ENCODE data around the gene ARL2.

Gene ARL2

DNA sequence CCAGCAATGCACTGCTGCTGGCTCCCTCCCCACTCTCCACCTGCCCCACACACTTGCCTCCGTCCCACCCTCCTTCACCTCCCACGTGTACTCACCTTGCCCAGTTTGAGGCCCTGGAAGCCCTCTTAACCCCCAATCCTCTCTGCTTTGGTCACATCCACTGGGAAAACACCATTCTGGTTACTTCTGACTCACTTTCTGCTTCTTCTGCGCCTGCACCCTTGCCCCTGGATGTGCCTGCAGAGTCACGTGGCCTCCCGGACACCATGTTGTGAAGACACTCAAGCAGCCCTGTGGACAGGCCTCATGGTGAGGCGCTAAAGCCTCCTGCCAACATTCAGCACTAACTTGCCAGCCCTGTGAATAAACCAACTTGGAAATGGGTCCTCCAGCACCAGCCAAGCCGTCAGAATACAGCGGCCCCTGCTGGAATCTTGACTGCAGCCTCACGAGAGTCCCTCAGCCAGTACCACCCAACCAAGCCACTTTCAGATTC lies 47.0 kb downstream of the ARL2 start:
- H3K4me3 ChIP-seq (ENCODE audit: low read length) = no peak overlapping the region
- peak; percentile 26 for DNase-seq (ENCODE audit: low read depth)
- TF ChIP-seq, protein P1, sequence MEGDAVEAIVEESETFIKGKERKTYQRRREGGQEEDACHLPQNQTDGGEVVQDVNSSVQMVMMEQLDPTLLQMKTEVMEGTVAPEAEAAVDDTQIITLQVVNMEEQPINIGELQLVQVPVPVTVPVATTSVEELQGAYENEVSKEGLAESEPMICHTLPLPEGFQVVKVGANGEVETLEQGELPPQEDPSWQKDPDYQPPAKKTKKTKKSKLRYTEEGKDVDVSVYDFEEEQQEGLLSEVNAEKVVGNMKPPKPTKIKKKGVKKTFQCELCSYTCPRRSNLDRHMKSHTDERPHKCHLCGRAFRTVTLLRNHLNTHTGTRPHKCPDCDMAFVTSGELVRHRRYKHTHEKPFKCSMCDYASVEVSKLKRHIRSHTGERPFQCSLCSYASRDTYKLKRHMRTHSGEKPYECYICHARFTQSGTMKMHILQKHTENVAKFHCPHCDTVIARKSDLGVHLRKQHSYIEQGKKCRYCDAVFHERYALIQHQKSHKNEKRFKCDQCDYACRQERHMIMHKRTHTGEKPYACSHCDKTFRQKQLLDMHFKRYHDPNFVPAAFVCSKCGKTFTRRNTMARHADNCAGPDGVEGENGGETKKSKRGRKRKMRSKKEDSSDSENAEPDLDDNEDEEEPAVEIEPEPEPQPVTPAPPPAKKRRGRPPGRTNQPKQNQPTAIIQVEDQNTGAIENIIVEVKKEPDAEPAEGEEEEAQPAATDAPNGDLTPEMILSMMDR (IDR thresholded peaks at IDR 0.05; ENCODE audit: insufficient read depth, low read depth, low read length, missing control alignments) = peak; percentile 19

DNA sequence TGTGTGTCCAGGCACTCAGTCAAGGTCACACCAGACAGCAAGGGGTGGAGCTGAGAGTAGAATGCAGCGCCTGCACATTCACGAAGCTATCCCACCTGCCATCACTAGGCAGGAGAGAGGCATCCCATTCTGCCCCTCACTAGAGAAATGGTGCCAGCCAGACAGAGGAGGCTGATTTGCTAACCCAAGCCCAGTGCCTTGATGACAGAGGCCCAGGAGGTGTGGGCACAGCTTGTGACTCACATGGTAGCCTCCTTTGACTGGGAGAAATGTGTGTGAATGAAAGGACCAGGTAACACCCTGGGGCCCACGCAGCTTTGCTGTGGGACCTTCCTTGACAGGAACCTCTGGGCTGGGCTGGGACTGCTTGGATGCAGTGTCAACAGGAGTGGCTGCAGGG lies 49.6 kb downstream of the ARL2 start:
- DNase-seq (ENCODE audit: low read depth) = peak; percentile 65
- TF ChIP-seq, protein P1 (IDR thresholded peaks at IDR 0.05; ENCODE audit: insufficient read depth, low read depth, low read length, missing control alignments) = no peak
- no peak overlapping the region for H3K4me3 ChIP-seq (ENCODE audit: low read length)

DNA sequence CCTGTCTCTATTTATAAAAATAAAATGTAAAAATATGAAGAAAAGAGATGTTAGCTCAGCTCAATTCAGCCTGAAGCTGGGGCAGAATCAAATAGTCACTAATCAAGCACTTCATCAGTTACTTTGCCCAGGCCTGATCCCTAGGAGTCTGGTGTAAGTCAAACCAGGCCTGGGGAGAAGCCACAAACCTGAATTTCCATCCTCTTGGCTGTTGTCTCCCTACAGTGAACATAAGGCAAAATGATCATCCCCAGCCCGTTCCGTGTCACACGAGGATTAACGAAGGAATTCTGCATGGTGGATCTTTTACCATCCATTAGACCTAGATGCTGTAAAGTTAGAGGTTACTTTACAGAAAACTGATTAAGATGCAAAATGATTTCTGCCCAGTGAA lies 50.9 kb downstream of the ARL2 start:
- DNase-seq (ENCODE audit: low read depth) = no peak
- TF ChIP-seq, protein P1 (IDR thresholded peaks at IDR 0.05; ENCODE audit: insufficient read depth, low read depth, low read length, missing control alignments) = no peak
- H3K4me3 ChIP-seq (ENCODE audit: low read length) = no peak overlapping the region

DNA sequence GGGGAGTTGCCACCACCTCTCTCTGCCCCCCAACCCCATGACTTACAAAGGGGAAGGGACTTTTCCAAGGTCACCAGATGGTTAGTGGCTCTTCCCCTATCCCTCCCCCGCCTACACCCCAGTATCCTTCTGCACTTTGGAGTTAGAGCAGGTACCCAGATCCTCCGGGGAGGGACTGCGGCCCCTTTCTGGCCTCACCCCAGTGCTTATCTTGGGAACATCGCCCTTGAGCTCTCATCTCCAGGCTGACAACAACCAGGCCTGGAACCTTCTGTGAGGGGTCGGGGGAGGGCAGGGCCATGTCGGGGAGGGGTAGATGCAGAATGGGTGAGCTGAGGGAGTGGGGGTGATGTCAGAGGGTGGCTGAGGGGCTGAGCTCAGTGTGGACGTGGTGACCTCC lies 51.9 kb downstream of the ARL2 start:
- TF ChIP-seq, protein P1 (IDR thresholded peaks at IDR 0.05; ENCODE audit: insufficient read depth, low read depth, low read length, missing control alignments) = no peak
- DNase-seq (ENCODE audit: low read depth) = no peak

DNA sequence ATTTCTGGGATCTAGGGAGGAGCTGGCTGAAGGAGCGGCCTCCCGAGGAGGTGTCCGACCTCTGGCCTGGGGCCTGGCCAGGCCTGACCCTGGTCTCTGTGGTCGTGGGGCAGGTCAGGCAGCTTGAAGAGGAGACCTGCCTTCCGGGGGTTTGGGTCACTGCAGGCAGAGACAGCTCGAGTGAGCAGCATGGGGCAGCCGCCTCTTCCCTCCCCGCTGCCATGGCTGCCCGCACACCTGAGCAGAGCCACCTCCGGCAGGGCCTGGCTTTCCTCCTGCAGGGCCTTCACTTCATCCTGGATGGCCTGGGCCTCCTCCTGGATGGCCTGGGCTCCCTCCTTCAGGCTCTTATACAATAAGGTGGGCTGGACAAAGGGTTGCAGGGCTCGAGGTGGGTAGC lies 52.4 kb downstream of the ARL2 start:
- TF ChIP-seq, protein P1 (IDR thresholded peaks at IDR 0.05; ENCODE audit: insufficient read depth, low read depth, low read length, missing control alignments) = no peak
- H3K4me3 ChIP-seq (ENCODE audit: low read length) = no peak overlapping the region
- no peak for DNase-seq (ENCODE audit: low read depth)

More for the DNA sequence above, 51.9 kb downstream of the ARL2 start:
- no peak overlapping the region for H3K4me3 ChIP-seq (ENCODE audit: low read length)

DNA sequence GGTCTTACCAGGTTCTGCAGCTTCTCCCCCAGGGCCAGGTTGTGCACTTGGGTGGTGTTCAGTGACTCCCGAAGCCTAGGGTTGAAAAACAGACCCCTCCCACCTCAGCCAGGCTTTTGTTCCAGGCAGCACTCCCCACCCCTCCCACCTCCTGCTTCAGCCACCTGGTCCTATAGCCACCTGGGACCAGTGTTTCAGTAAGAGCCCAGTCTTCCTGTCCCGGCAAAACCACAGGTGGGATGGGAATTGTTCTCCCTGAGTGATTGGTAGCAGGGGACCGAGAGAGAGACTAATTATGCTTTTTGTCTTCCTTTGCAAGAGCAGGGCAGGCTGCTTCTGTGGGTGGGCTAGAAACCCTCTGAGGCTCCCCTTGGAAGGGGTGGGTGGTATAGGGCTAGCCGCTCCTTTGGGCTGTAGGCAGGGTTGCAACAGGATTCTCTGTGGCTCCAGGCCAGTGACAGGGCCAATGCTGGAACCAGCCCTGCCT lies 52.9 kb downstream of the ARL2 start:
- TF ChIP-seq, protein P1 (IDR thresholded peaks at IDR 0.05; ENCODE audit: insufficient read depth, low read depth, low read length, missing control alignments) = no peak
- no peak for DNase-seq (ENCODE audit: low read depth)
- no peak overlapping the region for H3K4me3 ChIP-seq (ENCODE audit: low read length)

DNA sequence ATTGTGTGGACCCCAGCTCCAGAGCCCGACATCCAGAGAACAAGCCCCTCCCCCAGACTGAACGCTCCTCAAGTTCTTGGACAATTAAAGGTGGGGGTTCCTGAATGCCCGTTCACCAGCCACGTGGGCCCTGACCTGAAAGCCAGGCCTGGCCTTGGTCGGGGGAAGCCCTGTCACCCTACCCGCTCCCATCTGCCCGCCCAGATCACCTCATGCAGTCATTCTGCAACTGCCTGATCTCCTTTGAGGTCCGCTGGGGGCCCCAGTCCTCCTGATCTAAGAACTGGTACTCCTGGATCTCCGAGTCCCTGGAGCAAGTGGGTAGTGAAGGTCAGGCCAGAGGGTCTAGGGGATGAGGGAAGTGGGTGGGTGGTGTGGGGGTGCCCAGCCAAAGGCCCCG lies 53.5 kb downstream of the ARL2 start:
- DNase-seq (ENCODE audit: low read depth) = no peak
- no peak overlapping the region for H3K4me3 ChIP-seq (ENCODE audit: low read length)
- TF ChIP-seq, protein P1 (IDR thresholded peaks at IDR 0.05; ENCODE audit: insufficient read depth, low read depth, low read length, missing control alignments) = no peak
